ENCODE measurements around the gene NOS1AP. TPM values are rescaled to one million over a fixed set of nuclear protein-coding genes. Genes with fewer than 3 reads are reported as not detected.

The NOS1AP gene
- total and polyA plus RNA-seq, 9 of the 15 experiments (the other 6 are each of a cell fraction or from before 2014, with no cell fraction given) = 0.07 to 1.5 (median 0.22) TPM

GRCh38 chr1:162406811-162407210, 337.3 kb downstream of the NOS1AP start:
- Histone ChIP-seq H3K27ac (ENCODE audit: extremely low read depth, low read depth, low read length) (no peak overlapping the region), H3K9me1 (ENCODE audit: control insufficient read depth, insufficient read depth, low read length) (no peaks in the 10 kb centered on the region), H3K9ac (ENCODE audit: insufficient read depth in 1 of 2, low read depth in 2 of 2, low read length in 2 of 2) (no peak overlapping the region), H3K4me3 (no peak overlapping the region), H3K4me2 (ENCODE audit: insufficient read depth, low read length) (no peak overlapping the region), H4K20me1 (replicated peaks; ENCODE audit: control insufficient read depth, insufficient read depth, low read length) (no peaks in the 10 kb centered on the region), H3K36me3 (ENCODE audit: control insufficient read depth, insufficient read depth, low read length) (no peaks in the 10 kb centered on the region), H3K79me2 (ENCODE audit: control insufficient read depth, insufficient read depth, low read length) (no peaks in the 10 kb centered on the region), H3K9me3 (replicated peaks; ENCODE audit: control insufficient read depth, insufficient read depth, low read depth, low read length) (no peaks in the 10 kb centered on the region), H2AFZ (ENCODE audit: low read depth, low read length) (peak overlapping the region; percentile 48), H3K27me3 (ENCODE audit: control insufficient read depth in 2 of 2, insufficient read depth in 2 of 2, low read length in 2 of 2) (no peaks in the 10 kb centered on the region), H3K4me1 (replicated peaks in 1 of 2; ENCODE audit: control insufficient read depth in 2 of 2, insufficient read depth in 2 of 2, low read length in 2 of 2) (peaks cover 0 to 35% of the 10 kb centered on the region in 2 experiments; a peak in 2 of 5 replicates)
- no TSS peak for BruUV-seq (replicated peaks)
- CTCF ChIA-PET (ENCODE audit: low intra/inter-chr PET ratio) = no interaction called here
- TF ChIP-seq STAG1 (CRISPR knock-in tag; IDR thresholded peaks at IDR 0.05; ENCODE audit: borderline replicate concordance) (no peak), ETV5 (CRISPR knock-in tag; IDR thresholded peaks at IDR 0.05; ENCODE audit: low read depth) (0 out of 2 replicates have a peak, but pooled peaks have one; percentile 33)
- intact Hi-C loops (cut with micrococcal nuclease) (no loop called here), in situ Hi-C loops (cut with MboI) (no loop called here)
- FAIRE-seq (no peak), ATAC-seq (no peak; the same call in 2 of the 3 replicates), DNase-seq (ENCODE audit: extremely low read depth in 1 of 4, low spot score in 3 of 4) (no peak)
- POLR2A ChIA-PET = interaction anchor here (0.7 to 1.5 kb wide), 3 partner anchors 8 to 615 kb away, joined by 3 to 6 read pairs (median 5); no protein-coding TSS in a partner anchor
- 66% methylated on average over 2 of the region's 2 CpGs for WGBS (ENCODE audit: insufficient coverage, low coverage, missing lambda C conversion rate)

- in situ Hi-C loops (cut with MboI) = no loop called here
- intact Hi-C loops (cut with micrococcal nuclease) = no loop called here
- Histone ChIP-seq H4K20me1 (replicated peaks; ENCODE audit: control insufficient read depth, insufficient read depth, low read length) (no peaks in the 10 kb centered on the region), H2AFZ (ENCODE audit: low read depth, low read length) (peak overlapping the region; percentile 54), H3K27ac (ENCODE audit: extremely low read depth, low read depth, low read length) (no peak overlapping the region), H3K36me3 (ENCODE audit: control insufficient read depth, insufficient read depth, low read length) (no peaks in the 10 kb centered on the region), H3K4me3 (no peak overlapping the region), H3K4me1 (replicated peaks in 1 of 2; ENCODE audit: control insufficient read depth in 2 of 2, insufficient read depth in 2 of 2, low read length in 2 of 2) (peaks cover 0 to 42% of the 10 kb centered on the region in 2 experiments; a peak in 2 of 5 replicates), H3K27me3 (ENCODE audit: control insufficient read depth in 2 of 2, insufficient read depth in 2 of 2, low read length in 2 of 2) (no peaks in the 10 kb centered on the region), H3K4me2 (ENCODE audit: insufficient read depth, low read length) (peak overlapping the region; percentile 39; the same call in 1 of the 2 replicates), H3K9me3 (replicated peaks; ENCODE audit: control insufficient read depth, insufficient read depth, low read depth, low read length) (no peaks in the 10 kb centered on the region), H3K79me2 (ENCODE audit: control insufficient read depth, insufficient read depth, low read length) (no peaks in the 10 kb centered on the region), H3K9me1 (ENCODE audit: control insufficient read depth, insufficient read depth, low read length) (no peaks in the 10 kb centered on the region), H3K9ac (ENCODE audit: insufficient read depth in 1 of 2, low read depth in 2 of 2, low read length in 2 of 2) (0 out of 4 replicates have a peak overlapping the region, but pooled peaks of 1 of the 2 experiments have one; percentile 2)
- POLR2A ChIA-PET = interaction anchor here (0.7 to 1.5 kb wide), 3 partner anchors 9 to 616 kb away, joined by 3 to 6 read pairs (median 5); no protein-coding TSS in a partner anchor
- WGBS (ENCODE audit: insufficient coverage, low coverage, missing lambda C conversion rate) = 69% methylated on average over 1 of the region's 1 CpG
- ATAC-seq (no peak), FAIRE-seq (peak; percentile 23), DNase-seq (ENCODE audit: extremely low read depth in 1 of 4, low spot score in 3 of 4) (no peak)
- TF ChIP-seq ZNF507 (tag; conservative IDR thresholded peaks at IDR 0.05) (no peak), TEAD4 (IDR thresholded peaks at IDR 0.05; ENCODE audit: low read length) (no peak), TEAD4 (CRISPR knock-in tag; IDR thresholded peaks at IDR 0.05; ENCODE audit: borderline replicate concordance) (no peak), POLR3G (IDR thresholded peaks at IDR 0.05; ENCODE audit: extremely low read depth, insufficient read length, insufficient replicate concordance) (no peak), MBD2 (IDR thresholded peaks at IDR 0.05; ENCODE audit: borderline replicate concordance, low read depth) (no peak)
- CTCF ChIA-PET (ENCODE audit: low intra/inter-chr PET ratio) = no interaction called here
- BruUV-seq (replicated peaks) = no TSS peak
These were observed 338.0 kb downstream of the NOS1AP start for GRCh38 chr1:162407539-162407938.
